WTC11 (cell line): ENCODE measurements around the gene ADAM8. TPM values are rescaled to one million over a fixed set of nuclear protein-coding genes. Genes with fewer than 3 reads are reported as not detected.
A peak's percentile ranks its signal among the peaks of the same experiment; 100 is the strongest.

ENCODE experiments used
- ATF1 ChIP-seq: sonication (generic); formaldehyde crosslinking; IDR thresholded peaks from 2 replicates; pipeline ENCODE4 v1.8.1; 2023; ENCODE audit warnings: mild to moderate bottlenecking, moderate library complexity, missing genetic modification reagents
- E2F5 ChIP-seq: sonication (generic); formaldehyde crosslinking; IDR thresholded peaks from 2 replicates; pipeline ENCODE4 v1.8.1; 2022; ENCODE audit warnings: mild to moderate bottlenecking, moderate library complexity, missing genetic modification reagents
- ELF4 ChIP-seq: sonication (generic); formaldehyde crosslinking; IDR thresholded peaks from 2 replicates; pipeline ENCODE4 v1.8.1; 2022; ENCODE audit warnings: low read depth, mild to moderate bottlenecking, moderate library complexity, missing genetic modification reagents
- EMX1 ChIP-seq: fragments of 250-450 bp; sonication (Bioruptor Pico); IDR thresholded peaks from 2 replicates; pipeline ENCODE4 v1.8.0; 2021; ENCODE audit warnings: mild to moderate bottlenecking
- ESRRA ChIP-seq: sonication (generic); formaldehyde crosslinking; IDR thresholded peaks from 2 replicates; pipeline ENCODE4 v1.8.1; 2022; ENCODE audit warnings: mild to moderate bottlenecking, missing genetic modification reagents, borderline replicate concordance
- FOXJ3 ChIP-seq: sonication (generic); formaldehyde crosslinking; IDR thresholded peaks from 2 replicates; pipeline ENCODE4 v1.9.0; 2021; ENCODE audit warnings: missing genetic modification reagents, mild to moderate bottlenecking, borderline replicate concordance
- FOXK1 ChIP-seq: sonication (generic); formaldehyde crosslinking; IDR thresholded peaks from 2 replicates; pipeline ENCODE4 v1.8.0; 2022; ENCODE audit warnings: mild to moderate bottlenecking, moderate library complexity, missing genetic modification reagents
- FOXP1 ChIP-seq: sonication (generic); formaldehyde crosslinking; IDR thresholded peaks from 2 replicates; pipeline ENCODE4 v1.8.0; 2022; ENCODE audit warnings: missing genetic modification reagents, mild to moderate bottlenecking, moderate library complexity, borderline replicate concordance
- FOXP4 ChIP-seq: sonication (generic); formaldehyde crosslinking; IDR thresholded peaks from 2 replicates; pipeline ENCODE4 v1.8.0; 2022; ENCODE audit warnings: mild to moderate bottlenecking, missing genetic modification reagents
- JUN ChIP-seq: sonication (generic); formaldehyde crosslinking; IDR thresholded peaks from 2 replicates; pipeline ENCODE4 v1.8.0; 2023; ENCODE audit warnings: mild to moderate bottlenecking, missing genetic modification reagents
- MLX ChIP-seq: sonication (generic); formaldehyde crosslinking; IDR thresholded peaks from 2 replicates; pipeline ENCODE4 v1.8.1; 2023; ENCODE audit warnings: mild to moderate bottlenecking, missing genetic modification reagents, moderate library complexity
- NFATC4 ChIP-seq: fragments of 250-450 bp; sonication (Bioruptor Pico); IDR thresholded peaks from 2 replicates; pipeline ENCODE4 v1.9.0; 2021; ENCODE audit warnings: mild to moderate bottlenecking
- NR1H2 ChIP-seq: sonication (generic); formaldehyde crosslinking; IDR thresholded peaks from 2 replicates; pipeline ENCODE4 v1.9.0; 2021; ENCODE audit warnings: mild to moderate bottlenecking, moderate library complexity, missing genetic modification reagents
- NR3C1 ChIP-seq: sonication (generic); formaldehyde crosslinking; conservative IDR thresholded peaks from 2 replicates; pipeline ENCODE4 v1.8.1; 2023; ENCODE audit warnings: low read depth, mild to moderate bottlenecking, missing genetic modification reagents
- OVOL2 ChIP-seq: fragments of 250-450 bp; sonication (Bioruptor Pico); IDR thresholded peaks from 2 replicates; pipeline ENCODE4 v1.9.0; 2021; ENCODE audit warnings: mild to moderate bottlenecking, borderline replicate concordance
- SMAD4 ChIP-seq: sonication (generic); formaldehyde crosslinking; IDR thresholded peaks from 2 replicates; pipeline ENCODE4 v1.8.0; 2022; ENCODE audit warnings: mild to moderate bottlenecking, missing genetic modification reagents
- SOX15 ChIP-seq: fragments of 250-450 bp; sonication (Bioruptor Pico); IDR thresholded peaks from 2 replicates; pipeline ENCODE4 v1.9.0; 2021; ENCODE audit warnings: mild to moderate bottlenecking
- TCF7 ChIP-seq: sonication (generic); formaldehyde crosslinking; IDR thresholded peaks from 2 replicates; pipeline ENCODE4 v1.8.0; 2022; ENCODE audit warnings: mild to moderate bottlenecking, low read depth, missing genetic modification reagents, moderate library complexity
- TP53 ChIP-seq: sonication (generic); formaldehyde crosslinking; IDR thresholded peaks from 2 replicates; pipeline ENCODE4 v1.8.1; 2023; ENCODE audit warnings: mild to moderate bottlenecking, missing genetic modification reagents
- ZNF138 ChIP-seq: sonication (generic); formaldehyde crosslinking; conservative IDR thresholded peaks from 2 replicates; pipeline ENCODE4 v1.8.1; 2022; ENCODE audit warnings: mild to moderate bottlenecking, moderate library complexity, missing genetic modification reagents
- ZNF219 ChIP-seq: sonication (generic); formaldehyde crosslinking; IDR thresholded peaks from 2 replicates; pipeline ENCODE4 v1.8.0; 2023; ENCODE audit warnings: missing genetic modification reagents, mild to moderate bottlenecking, borderline replicate concordance
- ZNF232 ChIP-seq: sonication (generic); formaldehyde crosslinking; IDR thresholded peaks from 2 replicates; pipeline ENCODE4 v1.8.0; 2022; ENCODE audit warnings: mild to moderate bottlenecking, missing genetic modification reagents
- ZNF263 ChIP-seq: sonication (generic); formaldehyde crosslinking; IDR thresholded peaks from 2 replicates; pipeline ENCODE4 v1.8.1; 2022; ENCODE audit warnings: low read depth, mild to moderate bottlenecking, moderate library complexity, missing genetic modification reagents
- ZNF423 ChIP-seq: fragments of 250-450 bp; sonication (Bioruptor Pico); IDR thresholded peaks from 2 replicates; pipeline ENCODE4 v2.1.2; 2022; ENCODE audit warnings: mild to moderate bottlenecking, moderate library complexity
- ZNF512 ChIP-seq: sonication (generic); formaldehyde crosslinking; IDR thresholded peaks from 2 replicates; pipeline ENCODE4 v1.8.1; 2022; ENCODE audit warnings: missing genetic modification reagents, borderline replicate concordance
- total RNA-seq: library from RNA; stranded (reverse); gene quantifications from 3 replicates; pipeline ENCODE4 v1.2.3, GENCODE V29; 2021
- TF ChIP-seq, protein P1 (sequence below): sonication (generic); formaldehyde crosslinking; IDR thresholded peaks from 2 replicates; pipeline ENCODE4 v1.8.1; 2022; ENCODE audit warnings: low read depth, mild to moderate bottlenecking, moderate library complexity, missing genetic modification reagents, borderline replicate concordance
- TF ChIP-seq, protein P2 (sequence below): sonication (generic); formaldehyde crosslinking; IDR thresholded peaks from 2 replicates; pipeline ENCODE4 v1.8.0; 2022; ENCODE audit warnings: mild to moderate bottlenecking, missing genetic modification reagents

The ADAM8 gene
- total RNA-seq, 1 experiment from 2014 or later: 7.2 TPM

GRCh38 chr10:133229265-133230043, 47.2 kb downstream of the ADAM8 start (continued):
- TF ChIP-seq ZNF219 (CRISPR knock-in tag) (no peak), NR1H2 (CRISPR knock-in tag) (no peak), ATF1 (no peak), SMAD4 (CRISPR knock-in tag) (no peak), FOXP4 (0 out of 2 replicates have a peak, but pooled peaks have one; percentile 7), ESRRA (CRISPR knock-in tag) (no peak), FOXJ3 (no peak), NR3C1 (CRISPR knock-in tag) (no peak), MLX (CRISPR knock-in tag) (no peak), FOXK1 (CRISPR knock-in tag) (no peak), JUN (no peak), ZNF512 (CRISPR knock-in tag) (no peak), ZNF138 (no peak), ZNF232 (CRISPR knock-in tag) (no peak), NFATC4 (no peak), TCF7 (no peak), ZNF263 (CRISPR knock-in tag) (no peak), OVOL2 (CRISPR knock-in tag) (no peak), FOXP1 (CRISPR knock-in tag) (peak; percentile 81; the same call in 1 of the 2 replicates), EMX1 (CRISPR knock-in tag) (no peak), TP53 (CRISPR knock-in tag) (no peak), E2F5 (CRISPR knock-in tag) (peak; percentile 14; the same call in 1 of the 2 replicates), ELF4 (no peak), SOX15 (CRISPR knock-in tag) (no peak), ZNF423 (CRISPR knock-in tag) (no peak)
- TF ChIP-seq, protein P1, sequence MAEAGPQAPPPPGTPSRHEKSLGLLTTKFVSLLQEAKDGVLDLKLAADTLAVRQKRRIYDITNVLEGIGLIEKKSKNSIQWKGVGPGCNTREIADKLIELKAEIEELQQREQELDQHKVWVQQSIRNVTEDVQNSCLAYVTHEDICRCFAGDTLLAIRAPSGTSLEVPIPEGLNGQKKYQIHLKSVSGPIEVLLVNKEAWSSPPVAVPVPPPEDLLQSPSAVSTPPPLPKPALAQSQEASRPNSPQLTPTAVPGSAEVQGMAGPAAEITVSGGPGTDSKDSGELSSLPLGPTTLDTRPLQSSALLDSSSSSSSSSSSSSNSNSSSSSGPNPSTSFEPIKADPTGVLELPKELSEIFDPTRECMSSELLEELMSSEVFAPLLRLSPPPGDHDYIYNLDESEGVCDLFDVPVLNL (CRISPR knock-in tag): no peak
- TF ChIP-seq, protein P2, sequence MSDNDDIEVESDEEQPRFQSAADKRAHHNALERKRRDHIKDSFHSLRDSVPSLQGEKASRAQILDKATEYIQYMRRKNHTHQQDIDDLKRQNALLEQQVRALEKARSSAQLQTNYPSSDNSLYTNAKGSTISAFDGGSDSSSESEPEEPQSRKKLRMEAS (CRISPR knock-in tag): peak; percentile 74; the same call in 1 of the 2 replicates
